ENCODE results near the gene SCN3B. TPM values are rescaled to one million over a fixed set of nuclear protein-coding genes. Genes with fewer than 3 reads are reported as not detected.

Gene SCN3B
- total RNA-seq, 1 experiment from 2014 or later: 0.79 TPM

GRCh38 chr11:123594921-123595320 is 59.5 kb downstream of the SCN3B start:
- ATAC-seq: no peak
- no peak overlapping the region for H3K27ac Mint-ChIP-seq
- DNase-seq (ENCODE audit: low spot score): no peak
- H3K36me3 Mint-ChIP-seq: peaks cover 14% of the 10 kb centered on the region
- no peaks in the 10 kb centered on the region for H3K9me3 Mint-ChIP-seq
- CTCF ChIA-PET: interaction anchor here (1.3 to 2.3 kb wide), 2 partner anchors 9 to 14 kb away, joined by 3 to 10 read pairs; no protein-coding TSS in a partner anchor
- H3K27me3 Mint-ChIP-seq (ENCODE audit: low read depth): no peaks in the 10 kb centered on the region
- peaks cover 7% of the 10 kb centered on the region for H3K4me1 Mint-ChIP-seq
- H3K4me3 Mint-ChIP-seq: no peak overlapping the region
- POLR2A ChIA-PET: no interaction called here
- TF ChIP-seq AFF4 (CRISPR knock-in tag; IDR thresholded peaks at IDR 0.05; ENCODE audit: borderline replicate concordance) (no peak), SMAD3 (CRISPR knock-in tag; IDR thresholded peaks at IDR 0.05; ENCODE audit: borderline replicate concordance) (no peak), ZNF416 (CRISPR knock-in tag; IDR thresholded peaks at IDR 0.05) (no peak), ESRRA (CRISPR knock-in tag; IDR thresholded peaks at IDR 0.05; ENCODE audit: borderline replicate concordance) (no peak), FOXJ3 (CRISPR knock-in tag; IDR thresholded peaks at IDR 0.05; ENCODE audit: borderline replicate concordance) (no peak), PRDM15 (CRISPR knock-in tag; IDR thresholded peaks at IDR 0.05) (no peak), CTCF (IDR thresholded peaks at IDR 0.05) (no peak), RORB (CRISPR knock-in tag; IDR thresholded peaks at IDR 0.05) (no peak), ZNF121 (CRISPR knock-in tag; IDR thresholded peaks at IDR 0.05) (no peak), KAT7 (CRISPR knock-in tag; IDR thresholded peaks at IDR 0.05; ENCODE audit: borderline replicate concordance) (no peak), TEAD1 (CRISPR knock-in tag; IDR thresholded peaks at IDR 0.05) (no peak), ZNF425 (CRISPR knock-in tag; conservative IDR thresholded peaks at IDR 0.05) (no peak), CREB1 (CRISPR knock-in tag; IDR thresholded peaks at IDR 0.05) (no peak), OVOL2 (CRISPR knock-in tag; IDR thresholded peaks at IDR 0.05; ENCODE audit: borderline replicate concordance) (no peak), FOXP4 (CRISPR knock-in tag; IDR thresholded peaks at IDR 0.05) (no peak), ATF2 (CRISPR knock-in tag; IDR thresholded peaks at IDR 0.05; ENCODE audit: borderline replicate concordance, low read depth) (no peak), TCF7 (CRISPR knock-in tag; IDR thresholded peaks at IDR 0.05; ENCODE audit: low read depth) (no peak), ZMAT4 (CRISPR knock-in tag; IDR thresholded peaks at IDR 0.05) (no peak), JUN (CRISPR knock-in tag; IDR thresholded peaks at IDR 0.05) (no peak)
